ENCODE results near the gene STARD13.

- TF ChIP-seq CTCF (conservative IDR thresholded peaks at IDR 0.05; ENCODE audit: low read depth, low read length) (no peak), EZH2 (IDR thresholded peaks at IDR 0.05; ENCODE audit: low read length, unreplicated experiment) (no peak)
Observed at GRCh38 chr13:33091415-33091774, 194.2 kb downstream of the STARD13 start.
